ENCODE results near the gene DRD2.

- TF ChIP-seq, protein P1, sequence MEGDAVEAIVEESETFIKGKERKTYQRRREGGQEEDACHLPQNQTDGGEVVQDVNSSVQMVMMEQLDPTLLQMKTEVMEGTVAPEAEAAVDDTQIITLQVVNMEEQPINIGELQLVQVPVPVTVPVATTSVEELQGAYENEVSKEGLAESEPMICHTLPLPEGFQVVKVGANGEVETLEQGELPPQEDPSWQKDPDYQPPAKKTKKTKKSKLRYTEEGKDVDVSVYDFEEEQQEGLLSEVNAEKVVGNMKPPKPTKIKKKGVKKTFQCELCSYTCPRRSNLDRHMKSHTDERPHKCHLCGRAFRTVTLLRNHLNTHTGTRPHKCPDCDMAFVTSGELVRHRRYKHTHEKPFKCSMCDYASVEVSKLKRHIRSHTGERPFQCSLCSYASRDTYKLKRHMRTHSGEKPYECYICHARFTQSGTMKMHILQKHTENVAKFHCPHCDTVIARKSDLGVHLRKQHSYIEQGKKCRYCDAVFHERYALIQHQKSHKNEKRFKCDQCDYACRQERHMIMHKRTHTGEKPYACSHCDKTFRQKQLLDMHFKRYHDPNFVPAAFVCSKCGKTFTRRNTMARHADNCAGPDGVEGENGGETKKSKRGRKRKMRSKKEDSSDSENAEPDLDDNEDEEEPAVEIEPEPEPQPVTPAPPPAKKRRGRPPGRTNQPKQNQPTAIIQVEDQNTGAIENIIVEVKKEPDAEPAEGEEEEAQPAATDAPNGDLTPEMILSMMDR (IDR thresholded peaks at IDR 0.05): no peak
- no peak for TF ChIP-seq POLR2A (IDR thresholded peaks at IDR 0.05)
These were observed 6.4 kb downstream of the DRD2 start for GRCh38 chr11:113468726-113469345.

All from body of pancreas (tissue), 4 donors.